ENCODE measurements around the gene PSPH. TPM values are rescaled to one million over a fixed set of nuclear protein-coding genes. Genes with fewer than 3 reads are reported as not detected.

Gene PSPH
- total RNA-seq, 1 experiment from 2014 or later = 49.3 TPM

DNA sequence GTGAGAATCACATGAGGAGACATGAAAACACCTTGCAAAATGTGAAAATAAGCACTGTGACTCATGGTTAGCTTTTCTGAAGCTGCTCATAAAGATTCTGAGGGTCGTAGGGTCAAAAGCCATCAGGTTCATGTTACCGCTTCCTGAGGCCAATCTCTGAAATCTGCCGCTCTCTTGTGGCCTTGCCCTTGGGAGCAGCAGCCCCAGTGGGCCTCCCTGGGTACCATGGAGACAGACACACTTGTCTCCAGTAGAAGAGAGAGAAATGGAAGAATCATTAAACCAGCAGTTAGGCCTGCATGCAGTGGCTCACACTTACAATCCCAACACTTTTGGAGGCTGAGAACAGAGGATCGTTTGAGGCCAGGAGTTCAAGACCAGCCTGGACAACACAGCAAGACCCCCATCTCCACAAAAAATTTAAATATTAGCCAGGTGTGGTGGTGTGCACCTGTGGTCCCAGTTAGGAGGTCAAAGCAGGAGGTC, 44.0 kb downstream of the PSPH start:
- Mint-ChIP-seq H3K4me1 (peaks cover 3% of the 10 kb centered on the region; the same call in 1 of the 2 replicates), H3K9me3 (no peaks in the 10 kb centered on the region), H3K27ac (no peak overlapping the region), H3K4me3 (no peak overlapping the region), H3K27me3 (ENCODE audit: low read depth) (no peaks in the 10 kb centered on the region), H3K36me3 (peaks cover 14% of the 10 kb centered on the region)
- CTCF ChIA-PET = interaction anchor here (0.6 to 1.8 kb wide), 4 partner anchors 27 to 86 kb away, joined by 3 to 4 read pairs (median 3); partner anchors contain the start of genes CCT6A, PHKG1 and PSPH
- TF ChIP-seq OVOL2 (CRISPR knock-in tag; IDR thresholded peaks at IDR 0.05; ENCODE audit: borderline replicate concordance) = no peak
- peak; percentile 40; the same call in 1 of the 2 replicates for TF ChIP-seq ZNF121 (CRISPR knock-in tag; IDR thresholded peaks at IDR 0.05)
- TF ChIP-seq MYBL2 (CRISPR knock-in tag; IDR thresholded peaks at IDR 0.05) = no peak
- TF ChIP-seq ZNF263 (CRISPR knock-in tag; IDR thresholded peaks at IDR 0.05; ENCODE audit: low read depth) = no peak
- no peak for TF ChIP-seq ELF4 (CRISPR knock-in tag; IDR thresholded peaks at IDR 0.05; ENCODE audit: low read depth)
- TF ChIP-seq, protein P1, sequence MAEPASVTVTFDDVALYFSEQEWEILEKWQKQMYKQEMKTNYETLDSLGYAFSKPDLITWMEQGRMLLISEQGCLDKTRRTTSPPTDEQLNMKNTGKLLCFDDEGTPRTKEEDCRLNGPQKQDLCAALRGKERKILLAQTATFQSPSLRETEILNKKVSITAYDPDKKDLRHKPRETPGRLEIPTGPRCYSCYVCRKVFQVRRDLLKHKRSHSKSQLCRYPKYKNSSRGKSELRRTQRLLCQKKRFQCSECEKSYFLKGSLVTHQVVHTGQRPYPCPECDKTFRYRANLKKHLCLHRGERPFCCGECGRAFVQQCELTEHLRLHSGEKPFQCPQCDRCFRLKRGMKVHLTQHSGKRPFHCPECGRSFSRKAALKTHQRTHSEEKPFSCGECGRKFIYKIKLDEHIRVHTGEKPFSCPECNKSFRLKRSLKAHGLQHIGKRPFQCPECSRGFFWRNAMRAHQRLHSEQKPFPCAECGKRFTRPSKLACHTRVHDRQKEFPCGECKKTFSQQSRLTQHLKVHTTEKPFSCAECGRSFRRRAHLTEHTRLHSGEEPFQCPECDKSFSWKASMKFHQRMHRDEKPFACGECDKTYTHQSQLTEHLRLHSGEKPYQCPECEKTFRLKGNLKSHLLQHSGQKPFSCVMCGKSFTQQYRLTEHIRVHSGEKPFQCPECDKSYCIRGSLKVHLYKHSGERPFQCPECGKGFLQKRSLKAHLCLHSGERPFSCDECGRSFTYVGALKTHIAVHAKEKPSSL (CRISPR knock-in tag; conservative IDR thresholded peaks at IDR 0.05) = no peak
- TF ChIP-seq, protein P2, sequence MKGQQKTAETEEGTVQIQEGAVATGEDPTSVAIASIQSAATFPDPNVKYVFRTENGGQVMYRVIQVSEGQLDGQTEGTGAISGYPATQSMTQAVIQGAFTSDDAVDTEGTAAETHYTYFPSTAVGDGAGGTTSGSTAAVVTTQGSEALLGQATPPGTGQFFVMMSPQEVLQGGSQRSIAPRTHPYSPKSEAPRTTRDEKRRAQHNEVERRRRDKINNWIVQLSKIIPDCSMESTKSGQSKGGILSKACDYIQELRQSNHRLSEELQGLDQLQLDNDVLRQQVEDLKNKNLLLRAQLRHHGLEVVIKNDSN (CRISPR knock-in tag; IDR thresholded peaks at IDR 0.05) = no peak
- peak; percentile 69 for TF ChIP-seq GABPB1 (CRISPR knock-in tag; IDR thresholded peaks at IDR 0.05)
- POLR2A ChIA-PET = interaction anchor here (0.5 kb wide), 1 partner anchor 58 kb away, joined by 4 read pairs; no protein-coding TSS in a partner anchor
- DNase-seq (ENCODE audit: low spot score) = no peak
- ATAC-seq = no peak

DNA sequence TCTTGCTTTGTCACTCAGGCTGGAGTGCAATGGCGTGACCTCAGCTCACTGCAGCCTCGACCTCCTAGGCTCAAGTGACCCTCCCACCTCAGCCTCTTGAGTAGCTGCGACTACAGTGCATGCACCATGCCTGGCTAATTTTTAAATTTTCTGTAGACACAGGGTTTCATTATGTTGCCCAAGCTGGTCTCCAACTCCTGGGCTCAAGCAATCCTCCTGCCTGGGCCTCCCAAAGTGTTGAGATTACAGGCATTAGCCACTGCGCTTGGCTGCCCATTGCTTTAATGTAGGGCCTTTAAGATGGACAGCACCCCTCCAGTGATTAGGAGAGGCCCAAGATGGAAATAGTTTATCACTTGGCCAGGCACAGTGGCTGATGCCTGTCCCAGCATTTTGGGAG, 47.5 kb downstream of the PSPH start:
- no peak overlapping the region for H3K4me3 Mint-ChIP-seq
- no peaks in the 10 kb centered on the region for H3K9me3 Mint-ChIP-seq
- ChIA-PET CTCF (interaction anchor here (2.3 kb wide), 1 partner anchor 30 kb away, joined by 8 read pairs; no protein-coding TSS in a partner anchor), POLR2A (no interaction called here)
- H3K36me3 Mint-ChIP-seq = peaks cover 12% of the 10 kb centered on the region; the same call in 1 of the 2 replicates
- no peak for TF ChIP-seq IRF1 (CRISPR knock-in tag; IDR thresholded peaks at IDR 0.05)
- no peak for DNase-seq (ENCODE audit: low spot score)
- H3K4me1 Mint-ChIP-seq = no peaks in the 10 kb centered on the region
- no peak for ATAC-seq
- no peak overlapping the region for H3K27ac Mint-ChIP-seq
- H3K27me3 Mint-ChIP-seq (ENCODE audit: low read depth) = no peaks in the 10 kb centered on the region

- POLR2A ChIA-PET = no interaction called here
- no peaks in the 10 kb centered on the region for H3K4me1 Mint-ChIP-seq
- ATAC-seq = no peak
- no peaks in the 10 kb centered on the region for H3K9me3 Mint-ChIP-seq
- no peak overlapping the region for H3K27ac Mint-ChIP-seq
- DNase-seq (ENCODE audit: low spot score) = no peak
- TF ChIP-seq ZSCAN18 (CRISPR knock-in tag; IDR thresholded peaks at IDR 0.05) = no peak
- TF ChIP-seq TEAD4 (CRISPR knock-in tag; IDR thresholded peaks at IDR 0.05) = no peak
- TF ChIP-seq JAZF1 (CRISPR knock-in tag; IDR thresholded peaks at IDR 0.05) = no peak
- peak; percentile 85 for TF ChIP-seq GABPB1 (CRISPR knock-in tag; IDR thresholded peaks at IDR 0.05)
- no peaks in the 10 kb centered on the region for H3K27me3 Mint-ChIP-seq (ENCODE audit: low read depth)
- H3K4me3 Mint-ChIP-seq = no peak overlapping the region
- CTCF ChIA-PET = interaction anchor here (1.2 kb wide), 1 partner anchor 33 kb away, joined by 3 read pairs; no protein-coding TSS in a partner anchor
- H3K36me3 Mint-ChIP-seq = peaks cover 26% of the 10 kb centered on the region
Measured at GRCh38 chr7:55996856-55997500, 54.3 kb downstream of the PSPH start.

- ChIA-PET POLR2A (no interaction called here), CTCF (no interaction called here)
- Mint-ChIP-seq H3K9me3 (no peaks in the 10 kb centered on the region), H3K4me1 (no peaks in the 10 kb centered on the region), H3K27me3 (ENCODE audit: low read depth) (no peaks in the 10 kb centered on the region), H3K36me3 (peaks cover 15% of the 10 kb centered on the region), H3K4me3 (no peak overlapping the region), H3K27ac (no peak overlapping the region)
- ATAC-seq = no peak
- no peak for TF ChIP-seq PREB (CRISPR knock-in tag; IDR thresholded peaks at IDR 0.05; ENCODE audit: borderline replicate concordance)
- TF ChIP-seq, protein P2 (CRISPR knock-in tag; IDR thresholded peaks at IDR 0.05) = no peak
- TF ChIP-seq ZBTB21 (CRISPR knock-in tag; IDR thresholded peaks at IDR 0.05; ENCODE audit: borderline replicate concordance) = no peak
- DNase-seq (ENCODE audit: low spot score) = no peak
Measured at GRCh38 chr7:55992346-55992745, 58.9 kb downstream of the PSPH start.
